Skeletal muscle tissue (tissue), 4 donors: ENCODE data around the gene ZBTB16. TPM values are rescaled to one million over a fixed set of nuclear protein-coding genes. Genes with fewer than 3 reads are reported as not detected.

Experiments used
- H3K27ac ChIP-seq: one replicate; pipeline ENCODE4 v1.7.0; 2013; ENCODE audit warnings: mild to moderate bottlenecking, low read depth, low read length, inconsistent platforms
- H3K27me3 ChIP-seq, 3 donors: one replicate each; pipeline ENCODE4 v1.7.0; 2013; ENCODE audit warnings: low read length in 3 of 3; ENCODE audit not compliant: control insufficient read depth in 3 of 3, insufficient read depth in 3 of 3
- H3K36me3 ChIP-seq, 3 donors: one replicate each; pipeline ENCODE4 v1.7.0; 2013; ENCODE audit warnings: low read length in 3 of 3; ENCODE audit not compliant: control insufficient read depth in 3 of 3, insufficient read depth in 3 of 3
- H3K4me1 ChIP-seq, 3 donors: one replicate each; pipeline ENCODE4 v1.7.0; 2013; ENCODE audit warnings: low read length in 3 of 3, mild to moderate bottlenecking in 3 of 3; ENCODE audit not compliant: control insufficient read depth in 3 of 3, insufficient read depth in 3 of 3
- H3K4me3 ChIP-seq, 3 donors: one replicate each; pipeline ENCODE4 v1.7.0; 2013; ENCODE audit warnings: low read length in 3 of 3
- H3K9ac ChIP-seq, 3 donors: one replicate each; pipeline ENCODE4 v1.7.0; 2013; ENCODE audit warnings: low read length in 3 of 3, mild to moderate bottlenecking in 3 of 3, moderate library complexity in 2 of 3, low read depth in 1 of 3
- H3K9me3 ChIP-seq, 3 donors: one replicate each; pipeline ENCODE4 v1.7.0; 2013; ENCODE audit warnings: low read length in 3 of 3; ENCODE audit not compliant: control insufficient read depth in 3 of 3
- total RNA-seq: library from RNA; depleted of rRNA; stranded (reverse); fragments of >200 nt; gene quantifications from one replicate; pipeline ENCODE4 v1.2.3, GENCODE V29; 2014
- donor health status: Osteomylitis.

Gene ZBTB16
- total RNA-seq, 1 donor from 2014 or later: 6.8 TPM

- peaks cover 62 to 98% (median 88%) of the 10 kb centered on the region in 3 donors for H3K4me1 ChIP-seq
- no peak overlapping the region for H3K4me3 ChIP-seq
- H3K9ac ChIP-seq: no peak overlapping the region
- peak overlapping the region; percentile 61 for H3K27ac ChIP-seq
- no peaks in the 10 kb centered on the region for H3K27me3 ChIP-seq
- no peaks in the 10 kb centered on the region for H3K9me3 ChIP-seq
- no peaks in the 10 kb centered on the region for H3K36me3 ChIP-seq
Observed at GRCh38 chr11:114149689-114150407, 90.3 kb downstream of the ZBTB16 start.

- peaks cover 67 to 98% (median 95%) of the 10 kb centered on the region in 3 donors for H3K4me1 ChIP-seq
- H3K27me3 ChIP-seq: no peaks in the 10 kb centered on the region
- no peaks in the 10 kb centered on the region for H3K9me3 ChIP-seq
- peak overlapping the region; percentile 14 for H3K27ac ChIP-seq
- no peaks in the 10 kb centered on the region for H3K36me3 ChIP-seq
- no peak overlapping the region for H3K9ac ChIP-seq
- H3K4me3 ChIP-seq: no peak overlapping the region
Observed at GRCh38 chr11:114150671-114151070, 91.2 kb downstream of the ZBTB16 start.

GRCh38 chr11:114151631-114152030, 92.1 kb downstream of the ZBTB16 start:
- no peak overlapping the region for H3K9ac ChIP-seq
- peaks cover 5 to 8% (median 6%) of the 10 kb centered on the region in 3 donors for H3K36me3 ChIP-seq
- no peaks in the 10 kb centered on the region for H3K27me3 ChIP-seq
- peaks cover 74 to 98% (median 96%) of the 10 kb centered on the region in 3 donors for H3K4me1 ChIP-seq
- no peak overlapping the region for H3K4me3 ChIP-seq
- no peaks in the 10 kb centered on the region for H3K9me3 ChIP-seq
- peak overlapping the region; percentile 14 for H3K27ac ChIP-seq

GRCh38 chr11:114152162-114152561, 92.7 kb downstream of the ZBTB16 start:
- H3K4me3 ChIP-seq: no peak overlapping the region
- no peak overlapping the region for H3K9ac ChIP-seq
- no peaks in the 10 kb centered on the region for H3K9me3 ChIP-seq
- peaks cover 76 to 98% (median 97%) of the 10 kb centered on the region in 3 donors for H3K4me1 ChIP-seq
- H3K27ac ChIP-seq: no peak overlapping the region
- no peaks in the 10 kb centered on the region for H3K27me3 ChIP-seq
- peaks cover 7 to 12% (median 8%) of the 10 kb centered on the region in 3 donors for H3K36me3 ChIP-seq

GRCh38 chr11:114152785-114153184, 93.3 kb downstream of the ZBTB16 start:
- no peak overlapping the region for H3K4me3 ChIP-seq
- H3K9me3 ChIP-seq: no peaks in the 10 kb centered on the region
- H3K27ac ChIP-seq: peak overlapping the region; percentile 99
- H3K4me1 ChIP-seq: peaks cover 76 to 98% (median 97%) of the 10 kb centered on the region in 3 donors
- H3K9ac ChIP-seq: no peak overlapping the region
- peaks cover 10 to 12% (median 12%) of the 10 kb centered on the region in 3 donors for H3K36me3 ChIP-seq
- no peaks in the 10 kb centered on the region for H3K27me3 ChIP-seq

- Histone ChIP-seq H3K4me1 (peaks cover 77 to 98% (median 97%) of the 10 kb centered on the region in 3 donors), H3K27ac (peak overlapping the region; percentile 99), H3K9me3 (no peaks in the 10 kb centered on the region), H3K36me3 (peaks cover 12 to 14% (median 12%) of the 10 kb centered on the region in 3 donors), H3K9ac (no peak overlapping the region), H3K27me3 (no peaks in the 10 kb centered on the region), H3K4me3 (no peak overlapping the region)
Observed at GRCh38 chr11:114153224-114153623, 93.7 kb downstream of the ZBTB16 start.

- H3K27me3 ChIP-seq: no peaks in the 10 kb centered on the region
- H3K36me3 ChIP-seq: peaks cover 12 to 17% (median 12%) of the 10 kb centered on the region in 3 donors
- H3K4me1 ChIP-seq: peaks cover 83 to 100% (median 99%) of the 10 kb centered on the region in 3 donors
- no peak overlapping the region for H3K4me3 ChIP-seq
- H3K9me3 ChIP-seq: no peaks in the 10 kb centered on the region
- H3K9ac ChIP-seq: peak overlapping the region in 2 of 3 donors; percentile 3 to 40
- peak overlapping the region; percentile 99 for H3K27ac ChIP-seq
Observed at GRCh38 chr11:114154271-114155047, 94.9 kb downstream of the ZBTB16 start.

- Histone ChIP-seq H3K9ac (peak overlapping the region in 2 of 3 donors; percentile 3 to 40), H3K4me1 (peaks cover 82 to 99% (median 99%) of the 10 kb centered on the region in 3 donors), H3K9me3 (no peaks in the 10 kb centered on the region), H3K27me3 (no peaks in the 10 kb centered on the region), H3K27ac (peak overlapping the region; percentile 99), H3K36me3 (peaks cover 12 to 17% (median 12%) of the 10 kb centered on the region in 3 donors), H3K4me3 (no peak overlapping the region)
Observed at GRCh38 chr11:114155116-114155515, 95.6 kb downstream of the ZBTB16 start.

- H3K9me3 ChIP-seq: no peaks in the 10 kb centered on the region
- peak overlapping the region in 1 of 3 donors; percentile 46 for H3K9ac ChIP-seq
- no peak overlapping the region for H3K4me3 ChIP-seq
- peaks cover 87 to 99% (median 94%) of the 10 kb centered on the region in 3 donors for H3K4me1 ChIP-seq
- H3K36me3 ChIP-seq: peaks cover 12 to 17% (median 12%) of the 10 kb centered on the region in 3 donors
- peak overlapping the region; percentile 99 for H3K27ac ChIP-seq
- H3K27me3 ChIP-seq: no peaks in the 10 kb centered on the region
Observed at GRCh38 chr11:114156131-114156581, 96.6 kb downstream of the ZBTB16 start.
